Hair follicle dermal papilla cell (primary cell): ENCODE results near the gene MGAM2. TPM values are rescaled to one million over a fixed set of nuclear protein-coding genes. Genes with fewer than 3 reads are reported as not detected.

Experiments used
- total RNA-seq: library from RNA; depleted of rRNA; stranded (reverse); fragments of >200 nt; gene quantifications from 2 replicates; pipeline ENCODE4 v1.2.3, GENCODE V29; 2012

MGAM2 gene
- not detected in 2 replicates for total RNA-seq

GRCh38 chr7:142111499-142111898 is at the start of gene MGAM2:
TSS of gene MGAM2 (plus strand) at chr7:142111718. CDS start at chr7:142116874, 5,156 bp downstream.

GRCh38 chr7:142257958-142258357 is 146.4 kb downstream of the MGAM2 start, which contains the start of gene PRSS58:
TSS of gene PRSS58 (minus strand) at chr7:142258058. CDS start at chr7:142257707, 351 bp downstream.

Other genes with a start within 250 kb of the MGAM2 start
- gene OR9A4, start 195.3 kb upstream of the MGAM2 start, total RNA-seq, result not detected in 2 replicates
- not detected in 2 replicates for gene CLEC5A, start 164.7 kb upstream of the MGAM2 start, total RNA-seq
- not detected in 2 replicates for gene TAS2R38, start 137.9 kb upstream of the MGAM2 start, total RNA-seq
- 0.12 and 0.16 TPM in 2 replicates for gene MGAM, start 115.8 kb upstream of the MGAM2 start, total RNA-seq
- not detected in 2 replicates for gene PRSS58, start 146.3 kb downstream of the MGAM2 start, total RNA-seq